ENCODE data around the gene CLMN. TPM values are rescaled to one million over a fixed set of nuclear protein-coding genes. Genes with fewer than 3 reads are reported as not detected.

CLMN gene
- total and polyA plus RNA-seq, 2 of the 4 experiments (the other 2 are of a cell fraction): 0.10 to 0.18 TPM

DNA sequence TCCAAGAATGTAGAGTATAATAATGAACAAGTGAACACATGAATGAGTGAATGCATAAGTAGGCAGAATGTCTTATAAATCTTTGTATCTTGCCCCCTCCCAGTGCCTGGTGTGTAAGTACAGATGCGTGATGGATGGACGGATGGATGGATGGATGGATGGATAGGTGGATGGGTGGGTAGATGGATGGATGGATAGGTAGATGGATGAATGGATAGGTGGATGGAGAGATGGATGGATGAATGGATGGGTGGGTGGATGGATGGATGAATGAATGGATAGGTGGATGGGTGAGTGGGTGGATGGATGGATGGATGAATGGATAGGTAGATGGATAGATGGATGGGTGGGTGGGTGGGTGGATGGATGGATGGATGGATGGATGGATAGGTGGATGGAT is 74.4 kb downstream of the CLMN start:
- no peak overlapping the region for H3K23ac ChIP-seq (ENCODE audit: low read depth, low read length)
- DNase-seq: no peak
- H3K4me3 ChIP-seq (ENCODE audit: insufficient read depth, low read depth, low read length): no peak overlapping the region
- H3K56ac ChIP-seq (ENCODE audit: extremely low read depth, insufficient read depth, low read length): no peak overlapping the region
- intact Hi-C loops (cut with micrococcal nuclease): no loop called here
- no peak overlapping the region for H3K18ac ChIP-seq (ENCODE audit: low read depth, low read length)
- H3K9me3 ChIP-seq (ENCODE audit: control insufficient read depth, insufficient read depth, low read length): no peaks in the 10 kb centered on the region
- no peak overlapping the region for H2AK5ac ChIP-seq (ENCODE audit: low read depth, low read length)
- no peak for ATAC-seq (ENCODE audit: low read depth)
- H3K4ac ChIP-seq (ENCODE audit: low read depth, low read length): no peak overlapping the region
- no peaks in the 10 kb centered on the region; the same call in 1 of the 2 replicates for H3K27me3 ChIP-seq (ENCODE audit: control insufficient read depth, insufficient read depth, low read length)
- TF ChIP-seq POLR2A (IDR thresholded peaks at IDR 0.05; ENCODE audit: low read depth, low read length) (no peak), MXI1 (IDR thresholded peaks at IDR 0.05; ENCODE audit: borderline replicate concordance, low read depth, low read length) (no peak), CTCF (conservative IDR thresholded peaks at IDR 0.05; ENCODE audit: low read depth, low read length) (no peak), ELK1 (IDR thresholded peaks at IDR 0.05; ENCODE audit: borderline replicate concordance, low read depth, low read length) (no peak), CEBPB (IDR thresholded peaks at IDR 0.05; ENCODE audit: low read depth, low read length) (no peak), RAD21 (IDR thresholded peaks at IDR 0.05; ENCODE audit: low read length) (no peak), CHD1 (IDR thresholded peaks at IDR 0.05; ENCODE audit: low read depth, low read length) (no peak), MAZ (IDR thresholded peaks at IDR 0.05; ENCODE audit: borderline replicate concordance, low read depth, low read length) (no peak), MAFK (IDR thresholded peaks at IDR 0.05; ENCODE audit: low read depth, low read length) (no peak), RCOR1 (IDR thresholded peaks at IDR 0.05; ENCODE audit: insufficient replicate concordance, low read length) (no peak), FOS (IDR thresholded peaks at IDR 0.05; ENCODE audit: low read depth, low read length) (no peak), USF2 (IDR thresholded peaks at IDR 0.05; ENCODE audit: low read depth, low read length) (no peak), RFX5 (IDR thresholded peaks at IDR 0.05; ENCODE audit: low read depth, low read length) (no peak), NFE2L2 (IDR thresholded peaks at IDR 0.05; ENCODE audit: low read depth, low read length) (no peak), BHLHE40 (IDR thresholded peaks at IDR 0.05; ENCODE audit: low read depth, low read length) (no peak), SMC3 (IDR thresholded peaks at IDR 0.05; ENCODE audit: low read depth, low read length) (no peak)
- no peak overlapping the region for H4K8ac ChIP-seq (ENCODE audit: low read depth in 2 of 2, low read length in 2 of 2)
- no peak overlapping the region for H4K91ac ChIP-seq (ENCODE audit: insufficient read depth, low read depth, low read length)
- no peak overlapping the region for H3K27ac ChIP-seq (ENCODE audit: insufficient read depth, low read length)
- no peaks in the 10 kb centered on the region for H3K36me3 ChIP-seq (ENCODE audit: control insufficient read depth, insufficient read depth, low read length)
- H3K4me1 ChIP-seq (ENCODE audit: control insufficient read depth, insufficient read depth, low read length): peaks cover 3% of the 10 kb centered on the region; the same call in 1 of the 2 replicates
- H4K5ac ChIP-seq (ENCODE audit: low read depth, low read length): no peak overlapping the region
- H2BK120ac ChIP-seq (ENCODE audit: low read depth, low read length): no peak overlapping the region
- H2AK9ac ChIP-seq (replicated peaks; ENCODE audit: low read depth, low read length, poor library complexity): no peak overlapping the region
- dilution Hi-C loops (cut with HindIII; ENCODE audit: low sequenced_read_pairs, unreplicated experiment): no loop called here
- no peaks in the 10 kb centered on the region for H3K9me1 ChIP-seq (ENCODE audit: insufficient read depth, low read length)
- H2BK20ac ChIP-seq (ENCODE audit: low read depth, low read length): no peak overlapping the region
- POLR2A ChIA-PET (ENCODE audit: unreplicated experiment): no interaction called here
- H2BK5ac ChIP-seq (ENCODE audit: low read depth, low read length, poor library complexity, severe bottlenecking): no peak overlapping the region
- H3K14ac ChIP-seq (replicated peaks; ENCODE audit: low read depth, low read length): no peak overlapping the region
- H3K79me1 ChIP-seq (ENCODE audit: low read depth in 1 of 2, low read length in 2 of 2): no peaks in the 10 kb centered on the region
- CTCF ChIA-PET: no interaction called here
- in situ Hi-C loops (cut with MboI; ENCODE audit: low sequenced_read_pairs): no loop called here
- H2AFZ ChIP-seq (replicated peaks; ENCODE audit: low read length, poor library complexity): no peak overlapping the region
- WGBS, 2 experiments (ENCODE audit: extremely low coverage in 2 of 2, insufficient read length in 1 of 2): 82% methylated on average over 2 of the region's 2 CpGs; no CpG with 5 or more reads in 1 of the 2 experiments
- no peak overlapping the region for H2BK15ac ChIP-seq (ENCODE audit: low read depth, low read length)
- H3K9ac ChIP-seq (ENCODE audit: low read depth, low read length): no peak overlapping the region
- H3K4me2 ChIP-seq (ENCODE audit: low read depth, low read length): no peak overlapping the region
- no TSS peak for BruUV-seq (replicated peaks)
- no peaks in the 10 kb centered on the region for H4K20me1 ChIP-seq (ENCODE audit: insufficient read depth, low read length)

Measured in IMR-90 (cell line).